ENCODE measurements around the gene LIPC.

Gene LIPC

GRCh38 chr15:58605931-58606530, 174.2 kb downstream of the LIPC start:
- no peak for TF ChIP-seq TAF1 (IDR thresholded peaks at IDR 0.05; ENCODE audit: borderline replicate concordance, low read depth, low read length)
- no peak for TF ChIP-seq POLR2A (IDR thresholded peaks at IDR 0.05; ENCODE audit: low read depth, low read length)
- no peak for TF ChIP-seq POLR2AphosphoS5 (IDR thresholded peaks at IDR 0.05; ENCODE audit: low read depth, low read length)
- DNase-seq (ENCODE audit: insufficient read length) (no peak), FAIRE-seq (no peak)

GRCh38 chr15:58606577-58607080, 174.8 kb downstream of the LIPC start:
- DNase-seq (ENCODE audit: insufficient read length) (no peak), FAIRE-seq (no peak)
- TF ChIP-seq POLR2AphosphoS5 (IDR thresholded peaks at IDR 0.05; ENCODE audit: low read depth, low read length) (no peak), TAF1 (IDR thresholded peaks at IDR 0.05; ENCODE audit: borderline replicate concordance, low read depth, low read length) (no peak), POLR2A (IDR thresholded peaks at IDR 0.05; ENCODE audit: low read depth, low read length) (no peak)

- FAIRE-seq (no peak), DNase-seq (ENCODE audit: insufficient read length) (no peak)
- no peak for TF ChIP-seq TAF1 (IDR thresholded peaks at IDR 0.05; ENCODE audit: borderline replicate concordance, low read depth, low read length)
- no peak for TF ChIP-seq POLR2A (IDR thresholded peaks at IDR 0.05; ENCODE audit: low read depth, low read length)
- no peak for TF ChIP-seq POLR2AphosphoS5 (IDR thresholded peaks at IDR 0.05; ENCODE audit: low read depth, low read length)
These were observed 176.4 kb downstream of the LIPC start for GRCh38 chr15:58608129-58608590.

- FAIRE-seq (no peak), DNase-seq (ENCODE audit: insufficient read length) (no peak)
- TF ChIP-seq POLR2A (IDR thresholded peaks at IDR 0.05; ENCODE audit: low read depth, low read length): no peak
- TF ChIP-seq POLR2AphosphoS5 (IDR thresholded peaks at IDR 0.05; ENCODE audit: low read depth, low read length): no peak
- no peak for TF ChIP-seq TAF1 (IDR thresholded peaks at IDR 0.05; ENCODE audit: borderline replicate concordance, low read depth, low read length)
These were observed 176.9 kb downstream of the LIPC start for GRCh38 chr15:58608711-58609110.

- no peak for FAIRE-seq
- no peak for DNase-seq (ENCODE audit: insufficient read length)
- TF ChIP-seq POLR2A (IDR thresholded peaks at IDR 0.05; ENCODE audit: low read depth, low read length): no peak
- TF ChIP-seq POLR2AphosphoS5 (IDR thresholded peaks at IDR 0.05; ENCODE audit: low read depth, low read length): no peak
- TF ChIP-seq TAF1 (IDR thresholded peaks at IDR 0.05; ENCODE audit: borderline replicate concordance, low read depth, low read length): no peak
These were observed 180.2 kb downstream of the LIPC start for GRCh38 chr15:58611731-58612676.

GRCh38 chr15:58616171-58616570, 184.4 kb downstream of the LIPC start:
- DNase-seq (ENCODE audit: insufficient read length) (no peak), FAIRE-seq (no peak)
- no peak for TF ChIP-seq POLR2AphosphoS5 (IDR thresholded peaks at IDR 0.05; ENCODE audit: low read depth, low read length)
- TF ChIP-seq TAF1 (IDR thresholded peaks at IDR 0.05; ENCODE audit: borderline replicate concordance, low read depth, low read length): no peak
- no peak for TF ChIP-seq POLR2A (IDR thresholded peaks at IDR 0.05; ENCODE audit: low read depth, low read length)

Measured in GM12892 (cell line).